HCT116 (cell line): Measurements from ENCODE around the gene MYO10. TPM values are rescaled to one million over a fixed set of nuclear protein-coding genes. Genes with fewer than 3 reads are reported as not detected.

Experiments used
- ATAC-seq: fragments of 200-7000 bp; cut with Tn5 transposase; 2 replicates; pipeline ENCODE4 v1.9.1; 2020; ENCODE audit warnings: mild to moderate bottlenecking, moderate library complexity
- BruUV-seq: library from RNA; stranded (reverse); fragments of 400-500 nt; replicated peaks from 2 replicates; lab custom pipeline; 2021; lab: Mats Ljungman, UMichigan
- CTCF ChIA-PET: fragments of 300-600 bp; sonication (Branson Sonifier 250); formaldehyde crosslinking; loops from one replicate; lab custom pipeline; 2021; ENCODE audit warnings: antibody characterized with exemption; lab: Charles Lee
- POLR2A ChIA-PET: fragments of 300-600, 350-600 bp; sonication (Branson Sonifier 250); formaldehyde crosslinking; loops from one replicate; lab custom pipeline; 2021; ENCODE audit warnings: antibody characterized with exemption; lab: Charles Lee
- RAD21 ChIA-PET, 2 experiments: fragments of 300-600 bp; sonication (Branson Sonifier 250); formaldehyde crosslinking; loops; one replicate each; lab custom pipeline; 2023; ENCODE audit warnings: low total read pairs in 2 of 2; ENCODE audit not compliant: uncharacterized antibody in 2 of 2, unreplicated experiment in 2 of 2, low non-redundant PET in 1 of 2; lab: Charles Lee
- DNase-seq: peaks from one replicate; pipeline ENCODE4 v3.0.0-alpha.2; 2010; ENCODE audit warnings: low read depth, low spot score
- H2AFZ ChIP-seq: fragments of 200-600 bp; shearing (Covaris generic), sonication (generic); 2 replicates; pipeline ENCODE4 v1.6.1; 2017; ENCODE audit warnings: low read depth, mixed run types, mixed read lengths, antibody characterized with exemption, low read length; ENCODE audit not compliant: poor library complexity, severe bottlenecking
- H3K27ac ChIP-seq: 2 replicates; pipeline ENCODE4 v1.5.1; 2012; ENCODE audit warnings: low read depth, low read length
- H3K27me3 ChIP-seq: fragments of 200-600 bp; sonication (generic); 2 replicates; pipeline ENCODE4 v1.6.1; 2016; ENCODE audit warnings: mixed run types, low read length, mixed read lengths; ENCODE audit not compliant: insufficient read depth
- H3K36me3 ChIP-seq, 2 experiments: fragments of 200-500 bp in 1 of 2; fragments of 200-600 bp in 1 of 2; sonication (Bioruptor generic) in 1 of 2; sonication (generic) in 1 of 2; 2 replicates each; pipeline versions ENCODE4 v1.5.1 to v1.6.1; 2014 to 2016; ENCODE audit warnings: low read length in 2 of 2, inconsistent platforms in 1 of 2, mixed read lengths in 1 of 2, mixed run types in 1 of 2; ENCODE audit not compliant: insufficient read depth in 2 of 2, control insufficient read depth in 1 of 2
- H3K4me1 ChIP-seq, 2 experiments: fragments of 200-600 bp in 1 of 2; sonication (generic) in 1 of 2; 2 replicates each; pipeline versions ENCODE4 v1.5.1 to v1.6.1; 2012 to 2017; ENCODE audit warnings: low read length in 2 of 2, inconsistent platforms in 1 of 2, mild to moderate bottlenecking in 1 of 2, mixed read lengths in 1 of 2, mixed run types in 1 of 2, moderate library complexity in 1 of 2; ENCODE audit not compliant: insufficient read depth in 2 of 2, control insufficient read depth in 1 of 2
- H3K4me2 ChIP-seq: fragments of 200-600 bp; sonication (generic); 2 replicates; pipeline ENCODE4 v1.6.1; 2017; ENCODE audit warnings: mixed run types, low read length, mixed read lengths
- H3K4me3 ChIP-seq, 2 experiments: fragments of 200-600 bp in 1 of 2; sonication (generic) in 1 of 2; replicated peaks in 1 of 2; 2 replicates each; pipeline ENCODE4 v1.5.1; 2011 to 2016; ENCODE audit warnings: low read length in 2 of 2, control low read depth in 1 of 2, low read depth in 1 of 2, mild to moderate bottlenecking in 1 of 2, mixed read lengths in 1 of 2, mixed run types in 1 of 2
- H3K79me2 ChIP-seq: fragments of 200-600 bp; sonication (generic); 2 replicates; pipeline ENCODE4 v1.6.1; 2017; ENCODE audit warnings: mild to moderate bottlenecking, mixed run types, low read length, moderate library complexity, mixed read lengths; ENCODE audit not compliant: insufficient read depth
- H3K9ac ChIP-seq: fragments of 200-600 bp; sonication (generic); 2 replicates; pipeline ENCODE4 v1.6.1; 2016; ENCODE audit warnings: low read length, mixed read lengths
- H3K9me2 ChIP-seq: fragments of 200-600 bp; sonication (generic), shearing (Covaris generic); 2 replicates; pipeline ENCODE4 v1.6.1; 2017; ENCODE audit warnings: mixed run types, mild to moderate bottlenecking, moderate library complexity; ENCODE audit not compliant: insufficient read depth
- H3K9me3 ChIP-seq, 2 experiments: fragments of 200-500 bp in 1 of 2; fragments of 200-600 bp in 1 of 2; sonication (Bioruptor generic) in 1 of 2; sonication (generic) in 1 of 2; 2 replicates each; pipeline ENCODE4 v1.6.1; 2014 to 2017; ENCODE audit warnings: low read length in 2 of 2, mixed read lengths in 2 of 2, inconsistent platforms in 1 of 2, low read depth in 1 of 2, mild to moderate bottlenecking in 1 of 2, mixed run types in 1 of 2, moderate library complexity in 1 of 2; ENCODE audit not compliant: control insufficient read depth in 1 of 2, insufficient read depth in 1 of 2
- H4K20me1 ChIP-seq: fragments of 200-600 bp; sonication (generic), shearing (Covaris generic); 2 replicates; pipeline ENCODE4 v1.6.1; 2017; ENCODE audit warnings: mixed run types, mild to moderate bottlenecking, moderate library complexity; ENCODE audit not compliant: insufficient read depth
- CTCF ChIP-seq, 3 experiments: fragments of 200-600 bp in 1 of 3; sonication (generic) in 1 of 3; IDR thresholded peaks in 2 of 3; conservative IDR thresholded peaks in 1 of 3; 2 replicates each; pipeline ENCODE4 v1.5.1; 2012 to 2017; ENCODE audit warnings: low read depth in 2 of 3, low read length in 2 of 3, antibody characterized with exemption in 1 of 3, borderline replicate concordance in 1 of 3, control low read depth in 1 of 3, mild to moderate bottlenecking in 1 of 3, mixed read lengths in 1 of 3, mixed run types in 1 of 3, moderate library complexity in 1 of 3; ENCODE audit not compliant: insufficient read depth in 1 of 3
- EGR1 ChIP-seq: IDR thresholded peaks from 2 replicates; pipeline ENCODE4 v1.6.1; 2012; ENCODE audit warnings: low read depth
- ELF1 ChIP-seq: IDR thresholded peaks from 2 replicates; pipeline ENCODE4 v1.6.1; 2012; ENCODE audit warnings: low read depth, borderline replicate concordance
- EZH2 ChIP-seq: fragments of 200-600 bp; sonication (generic); IDR thresholded peaks from 2 replicates; pipeline ENCODE4 v1.6.1; 2017; ENCODE audit warnings: antibody characterized with exemption, mixed run types
- FOSL1 ChIP-seq: IDR thresholded peaks from 2 replicates; pipeline ENCODE4 v1.6.1; 2012; ENCODE audit warnings: low read depth
- REST ChIP-seq: IDR thresholded peaks from 2 replicates; pipeline ENCODE4 v1.6.1; 2012; ENCODE audit warnings: low read depth
- SIN3A ChIP-seq: IDR thresholded peaks from 2 replicates; pipeline ENCODE4 v1.6.1; 2012; ENCODE audit warnings: low read depth
- SP1 ChIP-seq: IDR thresholded peaks from 2 replicates; pipeline ENCODE4 v1.6.1; 2012; ENCODE audit warnings: low read depth
- SRF ChIP-seq: IDR thresholded peaks from 2 replicates; pipeline ENCODE4 v1.6.1; 2012; ENCODE audit warnings: low read depth
- ZNF274 ChIP-seq: fragments of 200-500 bp; sonication (Bioruptor generic); IDR thresholded peaks from 2 replicates; pipeline ENCODE4 v1.6.1; 2014; ENCODE audit warnings: mild to moderate bottlenecking, low read depth, low read length, inconsistent platforms
- intact Hi-C: fragments of 100-400 bp; cut with micrococcal nuclease; formaldehyde crosslinking; loops from 2 replicates; pipeline ENCODE4 v1.10.0; 2022
- total RNA-seq: library from RNA; stranded (reverse); gene quantifications from one replicate; pipeline ENCODE4 v1.2.1, GENCODE V29; 2021; ENCODE audit not compliant: unreplicated experiment

MYO10 gene
- total RNA-seq, 1 experiment from 2014 or later: 34.9 TPM

GRCh38 chr5:16976625-16977008 is 40.5 kb upstream of the MYO10 start:
- Histone ChIP-seq H3K9me2 (no peaks in the 10 kb centered on the region), H4K20me1 (no peaks in the 10 kb centered on the region), H3K4me2 (no peak overlapping the region), H3K9ac (no peak overlapping the region), H3K79me2 (no peaks in the 10 kb centered on the region), H2AFZ (no peak overlapping the region), H3K27me3 (no peaks in the 10 kb centered on the region), H3K27ac (no peak overlapping the region), H3K4me3 (no peak overlapping the region), H3K4me1 (no peaks in the 10 kb centered on the region), H3K36me3 (no peaks in the 10 kb centered on the region)
- CTCF ChIA-PET: no interaction called here
- RAD21 ChIA-PET: no interaction called here
- POLR2A ChIA-PET: no interaction called here
- ATAC-seq: no peak
- no TSS peak for BruUV-seq
- no peak for TF ChIP-seq SRF
- no peak for TF ChIP-seq REST
- TF ChIP-seq SP1: no peak
- TF ChIP-seq EGR1: no peak
- no peak for TF ChIP-seq ZNF274
- TF ChIP-seq EZH2: no peak
- no peak for TF ChIP-seq FOSL1
- TF ChIP-seq ELF1: no peak
- TF ChIP-seq CTCF (IDR thresholded peaks at IDR 0.05 in 2 of 3, conservative IDR thresholded peaks at IDR 0.05 in 1 of 3; ENCODE audit: borderline replicate concordance in 1 of 3, insufficient read depth in 1 of 3, low read depth in 2 of 3, low read length in 2 of 3): no peak
- TF ChIP-seq SIN3A: no peak
- TF ChIP-seq, all 23 proteins: peak for 0
- no peak for DNase-seq
- H3K9me3 ChIP-seq: no peaks in the 10 kb centered on the region
- intact Hi-C loops: no loop called here
